Measurements from ENCODE around the gene LIN7C.
A peak's percentile ranks its signal among the peaks of the same experiment; 100 is the strongest.

Gene LIN7C

DNA sequence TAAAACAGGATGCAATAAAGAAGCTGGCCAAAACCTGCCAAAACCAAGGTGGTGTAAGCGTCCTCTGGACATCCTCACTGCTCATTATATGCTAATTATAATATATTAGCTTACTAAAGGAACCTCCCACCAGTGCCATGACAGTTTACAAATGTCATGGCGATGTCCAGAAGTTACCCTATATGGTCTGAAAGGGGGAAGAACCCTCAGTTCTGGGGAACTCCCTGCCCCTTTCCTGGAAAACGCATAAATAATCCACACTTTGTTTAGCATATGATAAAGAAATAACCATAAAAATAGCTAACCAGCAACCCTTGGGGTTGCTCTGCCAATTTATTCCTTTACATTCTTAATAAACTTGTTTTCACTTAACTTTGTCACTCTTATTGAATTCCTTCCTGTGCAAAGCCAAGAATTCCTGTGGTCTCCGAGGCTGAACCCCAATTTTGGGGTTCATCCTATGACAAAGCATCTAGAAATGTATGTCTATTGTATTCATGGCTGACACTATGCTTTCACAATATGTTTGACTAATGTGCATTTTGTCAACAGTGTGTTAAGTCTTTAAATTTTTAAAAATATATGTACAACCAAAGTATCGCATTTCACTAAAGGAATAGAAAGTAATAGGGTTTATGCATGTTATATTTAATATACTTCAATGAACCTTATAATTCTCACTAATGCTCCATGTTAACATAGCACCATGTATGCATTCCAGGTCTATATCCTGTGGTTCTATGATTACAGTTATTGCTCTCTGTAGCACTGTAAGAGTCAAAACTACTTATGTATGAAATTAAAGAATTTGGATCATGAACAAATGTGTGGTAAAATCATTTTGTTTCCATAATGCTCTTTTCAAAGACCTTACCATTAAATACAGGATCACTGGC is 59.0 kb downstream of the LIN7C start:
- peak; percentile 83 for DNase-seq (ENCODE audit: low read depth)

DNA sequence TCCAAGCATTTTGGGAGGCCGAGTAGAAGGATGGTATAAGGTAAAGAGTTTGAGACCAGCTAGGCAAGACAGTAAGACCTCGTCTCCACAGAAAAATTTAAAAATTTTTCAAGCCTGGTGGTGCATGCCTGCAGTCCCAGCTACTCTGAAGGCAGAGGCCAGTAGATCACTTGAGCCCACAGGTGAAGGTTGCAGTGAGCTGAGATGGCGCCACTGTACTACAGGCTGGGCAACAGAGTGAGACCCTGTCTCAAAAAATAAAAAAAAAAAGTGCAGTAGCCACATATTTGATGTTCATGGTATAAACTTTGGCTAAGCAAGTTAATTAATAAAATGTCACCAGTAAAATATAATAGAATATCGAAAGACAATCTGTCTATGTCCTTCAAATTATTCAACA is 60.9 kb downstream of the LIN7C start:
- no peak for DNase-seq (ENCODE audit: low read depth)

DNA sequence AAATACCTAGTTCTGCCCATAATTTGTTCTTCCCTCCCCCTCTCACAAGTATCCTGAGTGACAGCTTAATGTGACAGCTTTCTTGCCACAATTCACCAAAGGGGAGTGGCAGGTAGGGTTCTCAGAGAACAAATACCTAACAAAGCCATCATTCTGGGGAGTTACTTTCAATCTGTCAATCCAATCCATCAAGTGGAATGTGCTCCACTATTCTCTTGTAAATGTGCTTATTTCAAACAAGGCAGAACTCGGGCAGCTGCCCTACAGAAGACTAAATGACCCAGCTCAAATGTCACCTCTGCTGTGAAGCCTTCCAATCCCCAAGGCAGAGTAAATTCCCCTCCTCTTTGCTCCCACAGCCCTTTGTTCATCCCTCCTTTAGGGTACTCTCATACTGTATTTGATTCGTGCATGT is 61.8 kb downstream of the LIN7C start:
- no peak for DNase-seq (ENCODE audit: low read depth)

Data from ELR (cell line).